ENCODE results near the gene HYLS1. TPM values are rescaled to one million over a fixed set of nuclear protein-coding genes. Genes with fewer than 3 reads are reported as not detected.
A peak's percentile ranks its signal among the peaks of the same experiment; 100 is the strongest.
"Not testable (repeated sequence)": the region's sequence is repeated elsewhere in the genome, so short reads cannot be mapped to it uniquely, and the experiment has no call there.

The HYLS1 gene
- total RNA-seq, 1 donor from 2014 or later, result 4.1 TPM

DNA sequence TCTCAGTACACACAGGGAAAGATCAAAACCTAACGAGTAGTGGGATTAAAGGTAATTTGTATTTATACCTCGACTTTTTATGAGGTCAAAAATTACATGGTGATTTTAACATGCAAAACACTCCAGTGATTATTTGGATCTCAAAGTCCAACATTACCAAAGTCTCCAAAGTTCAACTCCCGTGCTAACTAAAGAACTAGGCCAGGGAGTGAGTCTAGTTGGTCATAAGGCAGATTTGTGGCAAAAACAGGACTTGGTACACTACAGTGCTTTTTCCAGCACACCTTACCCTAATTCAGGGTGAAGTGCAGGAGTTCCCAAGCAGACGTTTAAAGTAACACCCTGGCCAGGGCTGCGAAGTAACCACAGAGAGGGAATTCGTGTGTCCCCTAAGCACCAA lies 14.4 kb downstream of the HYLS1 start:
- ATAC-seq, result no peak
- intact Hi-C loops (cut with DNase I), result no loop called here
- no peak for DNase-seq (ENCODE audit: low spot score)

DNA sequence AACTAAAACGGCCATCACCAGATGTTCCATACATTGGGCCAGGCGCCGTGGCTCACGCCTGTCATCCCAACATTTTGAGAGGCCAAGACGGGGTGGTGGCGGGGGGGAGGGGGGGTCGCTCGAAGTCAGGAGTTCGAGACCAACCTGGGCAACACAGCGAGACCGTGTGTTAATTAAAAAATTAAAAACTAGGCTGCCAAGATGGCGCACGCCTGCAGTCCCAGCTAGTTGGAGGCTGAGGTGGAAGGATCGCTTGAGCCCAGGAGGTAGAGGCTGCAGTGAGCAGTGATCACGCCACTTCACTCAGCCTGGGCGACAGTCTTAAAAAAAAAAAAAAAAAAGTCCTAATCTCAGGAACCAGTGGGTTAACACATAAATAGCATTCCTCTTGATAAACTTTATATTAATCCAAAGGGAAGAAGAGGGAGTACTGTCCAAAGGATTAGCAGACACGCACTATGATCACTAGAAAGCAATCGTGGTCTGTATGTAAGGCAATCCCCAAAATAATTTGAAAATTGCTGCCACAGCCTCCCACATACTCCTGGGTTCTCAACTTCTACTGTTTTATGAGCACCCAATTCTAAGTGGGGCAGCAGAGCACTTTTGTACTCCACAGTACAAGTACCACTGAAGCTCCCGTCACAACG lies 14.9 kb downstream of the HYLS1 start:
- intact Hi-C loops (cut with DNase I), result no loop called here
- ATAC-seq (peak; percentile 37), DNase-seq (ENCODE audit: low spot score) (no peak)

DNA sequence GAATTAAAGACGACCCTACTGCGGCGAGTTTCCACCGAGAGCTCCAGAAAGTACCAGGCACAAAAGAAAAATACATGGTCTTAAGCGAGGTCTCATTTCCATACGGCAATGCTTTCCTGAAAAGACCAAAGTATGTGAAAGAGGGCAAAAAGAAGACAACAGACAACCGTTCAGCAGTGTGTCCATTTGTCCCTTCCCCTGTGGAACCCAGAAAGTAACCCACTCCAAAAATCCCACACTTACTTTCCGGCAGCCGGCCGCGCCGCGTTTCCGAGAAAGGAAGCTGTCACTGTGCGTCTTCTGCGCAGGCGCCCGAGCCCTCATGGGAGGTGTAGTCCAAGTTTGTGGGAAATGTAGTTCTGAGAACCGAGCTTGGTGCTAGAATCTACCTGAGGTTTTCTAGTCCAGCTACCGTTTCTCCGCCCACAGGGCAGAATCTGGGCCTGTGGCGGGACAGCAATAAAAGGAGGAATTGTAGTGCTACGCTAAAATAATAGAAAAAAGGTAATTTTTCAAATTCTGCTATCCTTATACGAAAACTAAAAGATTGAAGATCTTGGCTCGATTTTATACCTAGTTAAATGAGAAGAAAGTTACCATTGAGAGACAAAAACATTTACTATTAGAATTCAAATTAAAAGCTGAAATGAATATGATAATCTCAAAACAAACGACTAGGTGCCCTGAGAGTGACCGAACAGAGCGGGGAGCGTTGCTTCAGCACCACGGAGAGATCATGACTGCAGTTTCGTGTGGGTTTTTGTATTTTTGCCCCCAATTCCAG lies 15.7 kb downstream of the HYLS1 start, which contains the start of gene PUS3:
TSS of gene PUS3 (minus strand) at position 280 of the 784 bp plus-strand sequence. CDS start 6,922 bp downstream, outside the sequence.
- peak; percentile 98 for ATAC-seq
- DNase-seq (ENCODE audit: low spot score), result peak; percentile 92
- intact Hi-C loops (cut with DNase I), result no loop called here

DNA sequence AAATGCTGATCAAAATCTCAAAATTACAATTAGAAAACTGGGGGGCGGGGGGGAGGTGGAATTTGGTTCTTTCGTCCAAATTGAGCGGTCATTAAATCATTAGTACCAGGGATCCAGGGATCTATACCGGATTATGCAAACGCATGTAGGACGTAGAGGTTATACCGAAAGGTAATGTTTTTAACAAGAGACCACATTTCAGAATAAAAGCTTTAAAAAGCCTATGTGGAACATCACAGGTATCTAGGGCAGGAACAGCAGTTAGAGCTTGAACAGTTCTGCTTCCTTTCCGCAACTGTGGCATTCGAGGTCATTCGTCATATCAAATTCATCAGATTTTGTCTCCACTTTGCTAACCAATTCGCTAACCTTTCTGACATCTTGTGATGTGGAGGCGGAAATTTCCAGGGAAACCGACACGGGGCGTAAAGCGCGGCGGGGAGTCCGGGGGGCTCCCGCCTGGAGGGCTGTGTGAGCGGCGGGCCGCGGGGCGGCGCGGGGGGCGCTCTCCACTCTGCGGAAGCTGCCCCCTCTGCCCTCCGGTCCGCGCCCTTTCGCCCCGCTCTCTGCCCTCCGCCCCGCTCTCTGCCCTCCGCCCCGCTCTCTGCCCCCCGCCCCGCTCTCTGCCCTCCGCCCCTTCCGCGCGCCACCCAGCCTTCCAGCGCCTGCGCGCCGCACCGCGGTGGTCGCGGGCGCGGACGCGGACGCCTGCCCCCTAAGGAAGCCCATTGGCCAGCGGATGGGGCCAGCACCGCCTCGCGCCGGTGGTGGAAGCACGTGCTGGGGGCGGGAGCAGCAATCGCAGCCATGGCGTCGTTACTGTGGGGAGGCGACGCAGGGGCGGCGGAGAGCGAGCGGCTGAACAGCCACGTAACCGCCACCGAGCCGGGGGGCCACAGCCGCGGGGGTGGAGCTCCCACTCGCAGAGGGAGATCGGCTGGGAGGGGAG lies 16.5 kb downstream of the HYLS1 start, which contains the start of gene DDX25:
TSS of gene DDX25 (plus strand) at position 798 of the 949 bp plus-strand sequence. CDS start at position 808, 10 bp downstream.
- intact Hi-C loops (cut with DNase I), result no loop called here
- no peak for ATAC-seq
- no peak for DNase-seq (ENCODE audit: low spot score)

DNA sequence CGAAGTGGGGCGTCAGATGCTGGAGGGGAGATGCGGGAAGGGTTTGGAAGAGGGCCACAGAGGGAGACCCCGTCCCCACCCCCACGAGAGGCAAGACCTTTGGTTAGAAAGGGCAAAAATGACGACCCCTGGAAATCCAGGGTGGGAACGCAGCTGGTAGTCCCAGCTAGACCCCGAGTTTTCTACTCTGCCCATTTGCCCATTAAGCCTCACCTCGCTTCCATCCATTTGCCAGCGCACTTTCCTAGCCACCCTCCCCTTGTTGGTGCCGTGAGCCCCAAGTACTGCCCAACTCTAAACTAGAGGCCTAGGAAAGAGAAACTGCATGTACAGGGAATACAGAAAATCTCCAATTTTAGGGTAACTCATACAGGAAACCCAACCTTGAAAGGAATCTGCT lies 17.2 kb downstream of the HYLS1 start:
- intact Hi-C loops (cut with DNase I), result no loop called here
- no peak for DNase-seq (ENCODE audit: low spot score)
- ATAC-seq, result no peak

DNA sequence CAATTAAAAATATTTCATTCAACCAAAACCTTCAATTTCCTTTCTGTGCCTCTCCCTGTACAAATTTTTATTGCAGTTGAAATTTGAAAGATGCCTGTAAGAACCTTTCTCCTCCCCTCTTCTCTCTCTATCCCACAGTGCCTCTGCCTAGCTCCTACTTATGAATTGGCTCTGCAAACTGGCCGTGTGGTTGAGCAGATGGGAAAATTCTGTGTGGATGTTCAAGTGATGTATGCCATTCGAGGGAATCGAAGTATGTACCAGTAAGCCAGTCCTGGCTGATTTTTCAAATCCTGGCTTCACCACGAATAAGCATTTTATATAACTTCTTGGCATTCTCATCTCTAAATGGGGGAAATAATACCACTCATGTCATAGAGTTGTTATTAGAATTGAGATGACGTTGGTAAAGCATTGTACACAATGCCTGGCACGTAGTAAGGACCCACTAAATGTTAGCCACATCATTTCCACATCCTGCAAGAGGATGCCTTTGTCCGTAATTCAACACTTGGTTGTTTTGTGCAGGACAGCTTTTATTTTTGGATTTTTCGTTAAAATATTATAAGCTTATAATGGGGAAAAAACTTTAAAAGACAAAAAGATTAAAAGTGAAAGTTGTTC lies 22.9 kb downstream of the HYLS1 start:
- intact Hi-C loops (cut with DNase I), result no loop called here

GRCh38 chr11:125914601-125915000 lies 27.1 kb downstream of the HYLS1 start:
- DNase-seq (ENCODE audit: low spot score); intact Hi-C loops (cut with DNase I); ATAC-seq: not testable (repeated sequence)

More for the DNA sequence above, 22.9 kb downstream of the HYLS1 start:
- DNase-seq (ENCODE audit: low spot score), result no peak
- no peak for ATAC-seq

GRCh38 chr11:125916683-125917347 lies 29.3 kb downstream of the HYLS1 start:
- intact Hi-C loops (cut with DNase I), result no loop called here
- ATAC-seq (no peak), DNase-seq (ENCODE audit: low spot score) (no peak)

DNA sequence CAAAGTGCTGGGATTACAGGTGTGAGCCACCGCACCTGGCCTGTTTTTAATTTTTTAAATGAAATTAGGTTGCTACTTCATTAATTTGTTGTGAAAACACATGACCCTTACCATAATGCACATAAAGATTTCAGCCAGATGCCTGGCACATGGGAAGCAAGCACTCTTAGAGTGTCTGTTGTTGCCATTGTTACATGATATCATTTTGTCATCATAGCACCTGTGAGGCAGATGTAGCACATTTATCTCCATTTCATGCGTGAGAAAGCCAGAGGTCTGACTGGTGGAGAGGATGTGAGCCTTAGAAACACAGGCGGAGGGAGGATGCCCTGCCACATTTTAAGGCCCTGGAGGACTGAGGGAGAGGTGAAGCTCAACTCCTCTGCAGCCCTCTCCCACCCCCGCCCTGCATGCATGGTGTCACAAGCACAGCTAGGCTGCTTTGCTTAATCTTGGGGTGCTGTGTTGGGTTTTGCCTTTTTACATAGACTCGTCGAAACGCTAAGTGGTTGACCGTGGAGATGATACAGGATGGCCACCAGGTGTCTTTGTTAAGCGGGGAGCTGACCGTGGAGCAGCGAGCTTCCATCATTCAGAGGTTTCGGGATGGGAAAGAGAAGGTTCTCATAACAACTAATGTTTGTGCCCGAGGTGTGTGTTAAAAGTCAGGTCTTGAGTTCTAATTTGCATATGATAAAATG lies 30.8 kb downstream of the HYLS1 start:
- intact Hi-C loops (cut with DNase I), result no loop called here

GRCh38 chr11:125921042-125921441 lies 33.6 kb downstream of the HYLS1 start:
- ATAC-seq (no peak), DNase-seq (ENCODE audit: low spot score) (no peak)
- intact Hi-C loops (cut with DNase I), result no loop called here

More for the DNA sequence above, 30.8 kb downstream of the HYLS1 start:
- no peak for ATAC-seq
- no peak for DNase-seq (ENCODE audit: low spot score)

DNA sequence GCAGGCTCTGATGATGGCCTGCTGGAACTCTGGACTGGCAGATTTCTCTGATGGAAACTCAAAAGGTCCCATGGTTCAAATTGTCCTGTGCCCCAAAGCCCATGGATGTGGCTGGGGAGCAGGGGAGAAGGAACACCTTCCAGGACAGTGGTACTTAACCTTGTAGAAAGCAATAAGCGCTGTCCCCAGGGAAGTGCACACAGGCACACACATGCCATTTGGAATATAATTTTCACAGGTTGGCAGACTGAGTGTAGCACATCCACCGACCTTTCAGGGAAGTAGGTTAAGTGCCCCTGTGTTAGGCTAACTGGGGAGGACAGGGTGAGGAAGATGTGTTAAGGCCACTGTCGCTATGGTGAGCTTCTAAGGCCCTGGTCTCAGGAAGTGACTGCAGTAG lies 34.7 kb downstream of the HYLS1 start:
- ATAC-seq (peak; percentile 39), DNase-seq (ENCODE audit: low spot score) (no peak)
- intact Hi-C loops (cut with DNase I), result no loop called here

GRCh38 chr11:125923012-125923579 lies 35.6 kb downstream of the HYLS1 start:
- peak; percentile 80 for DNase-seq (ENCODE audit: low spot score)
- peak; percentile 82 for ATAC-seq

GRCh38 chr11:125923633-125924032 lies 36.2 kb downstream of the HYLS1 start:
- intact Hi-C loops (cut with DNase I), result loop anchor here (2.0 kb wide), 1 partner anchor 267 kb away; no protein-coding TSS in a partner anchor
- DNase-seq (ENCODE audit: low spot score), result no peak
- ATAC-seq, result no peak

More at GRCh38 chr11:125923012-125923579, 35.6 kb downstream of the HYLS1 start:
- intact Hi-C loops (cut with DNase I), result no loop called here

GRCh38 chr11:125924384-125925007 lies 37.0 kb downstream of the HYLS1 start:
- intact Hi-C loops (cut with DNase I), result loop anchor here (2.0 kb wide), 1 partner anchor 266 kb away; no protein-coding TSS in a partner anchor
- no peak for DNase-seq (ENCODE audit: low spot score)
- no peak for ATAC-seq

DNA sequence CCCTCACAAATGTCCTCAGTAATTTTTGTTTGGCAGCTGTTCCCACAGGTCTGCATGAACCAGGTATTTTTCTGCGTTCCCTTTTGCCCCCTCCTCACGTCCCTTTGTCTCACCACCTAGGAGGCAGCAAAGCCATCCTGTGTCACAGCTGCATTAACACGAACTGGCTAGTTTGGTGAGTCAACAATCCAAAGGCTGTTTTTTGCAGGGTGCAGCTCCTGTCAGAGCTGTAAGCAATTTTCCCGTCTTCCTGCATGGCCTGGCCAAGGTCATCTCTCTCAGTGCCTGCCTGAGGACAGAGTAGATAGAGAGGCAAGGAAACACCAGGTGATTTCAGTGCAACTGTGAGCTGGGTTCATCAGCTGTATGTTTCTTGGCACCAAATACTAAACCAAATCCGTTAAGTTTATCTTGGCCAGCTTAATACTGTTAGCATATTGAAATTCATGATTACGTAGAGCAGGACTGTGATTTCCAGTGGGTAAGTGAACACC lies 37.8 kb downstream of the HYLS1 start:
- intact Hi-C loops (cut with DNase I), result loop anchor here (2.0 kb wide), 1 partner anchor 266 kb away; no protein-coding TSS in a partner anchor
- DNase-seq (ENCODE audit: low spot score) (no peak), ATAC-seq (no peak)

- intact Hi-C loops (cut with DNase I), result loop anchor here (2.0 kb wide), 1 partner anchor 265 kb away; no protein-coding TSS in a partner anchor
- no peak for ATAC-seq
- no peak for DNase-seq (ENCODE audit: low spot score)
Observed at GRCh38 chr11:125925804-125926203, 38.3 kb downstream of the HYLS1 start.
